ENCODE data around the gene GPRC5C.

Gene GPRC5C

DNA sequence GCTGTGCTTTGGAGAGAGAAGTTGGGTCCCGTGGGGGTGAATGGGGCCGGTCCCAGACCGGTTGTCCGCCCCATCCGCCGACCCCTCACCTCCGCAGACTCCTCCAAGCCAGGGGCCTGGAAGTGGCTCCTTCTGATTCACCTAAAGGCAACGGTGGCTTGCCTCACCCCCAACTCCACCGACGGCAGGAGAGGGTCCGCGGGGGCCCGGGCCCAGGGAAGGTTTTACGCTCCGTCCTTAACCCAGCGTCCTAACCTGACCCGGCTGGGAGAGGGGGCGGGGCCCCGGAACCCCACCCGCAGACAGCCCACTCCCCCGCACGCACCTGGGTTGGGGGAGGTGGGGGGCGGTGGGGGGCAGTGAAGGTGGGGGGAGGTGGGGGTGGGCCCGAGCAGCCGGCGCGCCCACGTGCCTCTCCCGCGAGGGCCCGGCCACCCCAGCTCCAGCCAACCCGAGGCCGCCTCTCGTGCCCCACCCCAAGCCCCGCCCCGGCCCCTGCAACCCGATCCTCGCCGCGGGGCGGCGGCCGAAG lies 21.8 kb downstream of the GPRC5C start:
- peak; percentile 60 for DNase-seq

DNA sequence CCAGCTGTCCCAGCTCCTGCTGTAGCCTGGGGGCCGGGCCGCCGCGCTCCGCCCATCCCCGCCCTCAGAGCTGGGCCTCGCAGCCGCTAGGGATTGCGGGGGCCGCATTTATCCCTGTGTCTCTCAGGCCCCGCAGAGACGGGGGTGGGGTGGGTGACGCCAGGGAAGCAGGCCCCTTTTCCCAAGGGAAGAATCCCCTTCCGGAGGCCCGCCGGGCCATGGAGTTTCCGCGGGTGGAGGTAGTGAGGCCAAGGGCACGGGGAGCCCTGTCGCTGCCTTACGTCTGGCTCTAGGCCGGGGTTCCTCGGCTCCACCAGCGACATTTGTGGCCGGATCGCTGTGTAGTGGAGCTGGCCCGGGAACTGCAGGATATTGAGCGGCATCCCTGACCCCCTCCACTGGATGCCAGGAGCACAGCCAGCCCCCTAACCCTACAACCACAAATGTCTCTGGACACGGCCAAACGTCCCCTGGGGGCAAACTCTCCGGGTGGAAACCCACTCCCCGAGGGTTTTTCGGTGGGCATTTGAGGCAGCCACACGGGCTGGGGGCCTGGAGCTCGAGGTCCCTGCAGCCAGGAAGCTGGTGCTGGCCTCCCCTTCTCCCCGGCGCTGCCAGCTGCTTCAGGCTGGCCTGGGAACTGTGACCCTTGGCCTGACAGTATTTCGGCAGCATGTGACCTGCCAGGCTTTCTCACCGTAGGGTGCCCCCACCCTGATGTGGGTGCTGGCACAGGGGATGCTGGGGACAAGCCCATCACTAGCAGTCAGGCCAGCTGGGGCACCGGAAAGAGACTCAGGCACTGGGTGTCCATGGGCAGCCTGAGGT lies 22.5 kb downstream of the GPRC5C start:
- no peak for DNase-seq

DNA sequence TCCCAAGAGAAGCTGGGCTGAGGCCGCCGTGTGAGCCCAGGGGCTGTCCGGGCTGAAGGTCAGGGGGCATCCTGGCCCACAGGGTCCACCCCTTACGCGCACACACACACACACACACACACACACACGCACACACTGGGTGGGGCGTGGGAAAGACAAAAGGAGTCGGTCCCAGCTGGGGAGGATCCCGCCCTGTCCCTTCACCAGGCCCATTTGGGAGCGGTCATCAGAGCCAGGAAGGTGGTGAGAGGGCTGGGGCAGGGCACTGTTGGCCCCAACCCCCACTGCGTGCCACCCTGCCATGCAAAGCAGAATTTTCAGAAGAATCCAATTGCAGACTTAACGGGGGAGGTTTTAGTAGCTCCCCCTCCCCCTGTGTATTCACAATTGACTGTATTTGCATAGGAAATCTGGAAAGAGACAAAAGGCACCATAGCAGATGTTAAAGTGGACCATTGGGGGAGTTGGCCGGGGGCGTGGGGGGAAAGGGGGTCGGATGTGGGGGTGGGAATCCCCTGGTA lies 23.2 kb downstream of the GPRC5C start:
- DNase-seq, result no peak

DNA sequence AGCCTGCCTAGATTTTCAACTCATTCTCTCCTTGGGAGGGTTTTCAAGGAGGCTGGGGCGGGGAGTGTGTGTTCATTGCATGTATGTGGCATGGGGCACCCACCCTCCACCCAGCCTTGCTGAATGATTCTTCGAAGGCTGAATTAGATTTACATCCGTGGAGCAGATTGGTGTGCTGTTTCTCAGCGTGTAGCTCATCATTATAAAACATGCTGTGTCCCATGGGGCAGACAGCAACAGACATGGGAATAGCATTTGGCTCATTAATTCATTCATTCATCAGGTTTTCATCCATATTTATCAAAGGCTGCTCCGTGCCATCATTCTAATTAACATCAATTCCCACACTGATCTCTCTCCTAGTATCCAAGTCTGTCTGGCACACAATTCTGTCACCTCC lies 23.9 kb downstream of the GPRC5C start:
- no peak for DNase-seq

DNA sequence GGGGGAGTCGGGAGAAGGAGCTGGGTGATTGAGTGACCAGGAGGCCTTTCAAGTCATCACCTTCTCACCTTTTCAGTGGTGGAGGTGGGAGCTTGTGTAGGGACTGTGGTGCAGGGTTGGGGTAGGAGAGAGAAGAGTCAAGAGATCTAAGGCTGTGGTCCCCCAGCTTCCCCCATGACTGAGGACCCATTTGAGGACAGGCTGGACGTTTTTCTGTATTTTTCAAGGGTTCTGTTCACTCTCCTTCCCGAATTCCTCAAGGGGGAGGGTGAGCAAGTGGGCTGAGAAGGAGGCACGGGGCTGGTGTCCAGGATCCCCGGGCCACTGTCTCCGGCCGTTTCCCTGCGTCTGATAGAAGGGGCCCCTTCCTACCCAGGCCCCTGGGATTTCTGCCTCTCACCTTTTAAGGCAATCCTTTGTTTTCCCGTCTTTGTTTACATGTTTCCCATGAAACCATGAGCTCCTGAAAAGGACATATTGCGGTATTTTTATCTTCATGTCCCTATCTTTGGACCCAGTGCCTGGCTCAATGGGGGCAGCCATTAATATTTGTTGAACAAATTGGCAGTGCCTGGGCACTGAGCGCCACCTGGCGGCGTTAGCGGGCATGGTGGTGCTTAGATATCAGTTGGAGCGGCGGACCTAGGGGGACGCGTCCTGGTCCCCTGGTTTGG lies 25.4 kb downstream of the GPRC5C start:
- peak; percentile 68 for DNase-seq

GRCh38 chr17:74457820-74458166 lies 25.9 kb downstream of the GPRC5C start:
- DNase-seq, result no peak

DNA sequence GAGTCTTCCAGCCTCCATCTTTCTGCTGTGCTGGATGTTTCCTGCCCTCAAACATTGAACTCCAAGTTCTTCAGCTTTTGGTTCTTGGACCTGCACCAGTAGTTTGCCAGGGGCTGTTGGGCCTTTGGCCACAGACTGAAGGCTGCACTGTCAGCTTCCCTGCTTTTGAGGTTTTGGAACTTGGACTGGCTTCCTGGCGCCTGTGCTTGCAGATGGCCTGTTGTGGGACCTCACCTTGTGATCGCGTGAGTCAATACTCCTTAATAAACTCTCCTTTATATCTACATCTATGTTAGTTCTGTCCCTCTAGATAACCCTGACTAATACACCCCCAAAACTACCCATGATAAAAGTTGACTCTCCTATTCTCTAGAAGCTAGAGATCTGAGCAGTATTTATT lies 26.9 kb downstream of the GPRC5C start:
- DNase-seq, result no peak

DNA sequence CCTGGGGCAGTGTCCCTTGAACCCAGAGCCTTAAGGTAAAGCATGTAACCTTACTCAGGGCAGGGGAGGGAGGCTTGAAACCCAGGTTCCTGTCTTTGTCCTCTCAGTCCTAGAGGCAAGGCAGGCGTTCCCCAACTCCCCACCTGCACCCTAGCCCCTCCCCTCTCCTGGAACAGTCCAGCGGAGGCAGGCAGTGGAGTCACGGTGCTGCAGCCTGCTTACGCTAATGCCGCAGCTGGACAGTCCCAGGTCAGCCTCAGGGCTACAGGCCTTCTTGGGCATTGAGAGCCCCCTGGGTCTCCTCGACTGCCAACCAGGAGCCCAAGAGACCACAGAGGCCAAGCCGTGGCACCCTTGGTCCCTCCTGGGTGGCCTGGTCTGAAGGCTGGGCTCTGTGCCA lies 27.7 kb downstream of the GPRC5C start:
- no peak for DNase-seq

DNA sequence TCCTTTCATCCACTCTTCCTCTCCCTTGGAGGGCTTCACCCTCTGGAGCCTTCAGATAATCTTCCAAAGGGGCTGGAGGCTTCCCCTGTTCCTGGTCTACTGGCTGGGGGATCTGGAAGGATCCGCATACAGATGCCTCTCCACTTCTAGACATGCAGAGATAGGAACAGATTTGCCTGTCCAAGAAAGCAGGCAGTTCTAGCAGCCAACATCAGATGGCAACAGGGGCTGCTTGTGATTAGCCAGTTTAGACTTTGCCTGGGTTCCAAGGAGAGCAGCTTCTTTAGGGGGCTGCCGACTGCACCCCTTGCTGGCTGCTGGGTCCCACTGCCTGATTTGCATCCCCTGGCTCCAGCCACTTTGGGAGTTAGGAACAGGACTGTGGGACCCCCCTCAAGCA lies 28.4 kb downstream of the GPRC5C start:
- DNase-seq, result no peak

- DNase-seq, result no peak
Observed at GRCh38 chr17:74460996-74461395, 29.1 kb downstream of the GPRC5C start.

- DNase-seq, result no peak
Observed at GRCh38 chr17:74461611-74462010, 29.7 kb downstream of the GPRC5C start.

DNA sequence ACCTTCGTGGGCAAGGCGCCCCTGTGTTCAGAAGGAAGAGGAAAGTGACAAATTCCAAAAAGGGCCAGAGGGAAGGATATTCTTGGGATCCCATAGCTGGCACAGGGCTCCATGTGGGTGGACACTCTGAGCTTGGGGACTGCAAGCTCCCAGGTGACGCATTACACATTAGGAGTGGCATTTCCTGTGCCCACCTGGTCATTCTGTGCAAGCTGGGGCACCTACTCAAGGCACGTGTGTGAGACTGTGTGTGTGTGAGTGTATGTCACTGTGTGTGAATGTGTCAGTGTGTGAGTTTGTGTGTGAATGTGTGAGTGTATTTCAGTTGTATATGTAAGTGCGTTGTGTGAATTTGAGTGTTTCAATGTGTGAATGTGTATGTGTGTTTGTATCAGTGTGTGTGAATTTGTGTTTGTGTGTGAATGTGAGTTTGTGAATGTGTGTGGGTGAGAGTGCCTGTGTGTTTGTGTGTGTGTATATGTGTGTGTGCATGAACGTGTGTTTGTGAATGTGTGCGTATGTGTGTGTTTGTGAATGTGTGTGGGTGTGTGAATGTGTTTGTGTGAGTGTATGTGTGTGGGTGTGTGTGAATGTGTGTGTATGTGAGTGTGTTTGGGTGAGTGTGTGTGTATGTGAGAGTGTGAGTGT lies 33.0 kb downstream of the GPRC5C start:
- DNase-seq, result no peak

DNA sequence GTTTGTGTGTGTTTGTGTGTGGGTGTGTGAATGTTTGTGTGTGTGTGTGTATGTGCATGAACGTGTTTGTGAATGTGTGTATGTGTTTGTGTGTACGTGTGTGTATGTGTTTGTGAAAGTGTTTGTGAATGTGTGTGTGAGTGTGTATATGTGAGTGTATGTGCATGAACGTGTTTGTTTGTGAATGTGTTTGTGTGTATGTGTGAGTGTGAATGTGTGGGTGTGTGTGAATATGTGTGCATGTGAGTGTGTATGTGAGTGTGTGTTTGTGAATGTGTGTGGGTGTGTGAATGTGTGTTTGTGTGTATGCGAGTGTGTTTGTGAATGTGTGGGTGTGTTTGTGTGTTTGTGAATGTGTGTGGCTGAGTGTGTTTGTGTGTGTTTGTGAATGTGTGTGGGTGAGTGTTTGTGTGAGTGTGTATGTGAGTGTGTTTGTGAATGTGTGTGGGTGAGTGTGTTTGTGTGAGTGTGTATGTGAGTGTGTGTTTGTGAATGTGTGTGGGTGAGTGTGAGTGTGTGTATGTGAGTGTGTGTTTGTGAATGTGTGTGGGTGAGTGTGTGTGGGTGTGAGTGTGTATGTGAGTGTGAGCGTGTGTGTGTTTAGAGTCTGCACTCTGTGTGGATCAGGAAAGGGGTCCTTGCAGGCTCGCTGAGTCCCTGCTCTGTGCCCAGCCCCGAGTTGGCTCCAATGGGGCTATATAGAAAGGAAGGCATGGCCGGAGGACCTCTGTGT lies 33.7 kb downstream of the GPRC5C start:
- DNase-seq, result no peak

DNA sequence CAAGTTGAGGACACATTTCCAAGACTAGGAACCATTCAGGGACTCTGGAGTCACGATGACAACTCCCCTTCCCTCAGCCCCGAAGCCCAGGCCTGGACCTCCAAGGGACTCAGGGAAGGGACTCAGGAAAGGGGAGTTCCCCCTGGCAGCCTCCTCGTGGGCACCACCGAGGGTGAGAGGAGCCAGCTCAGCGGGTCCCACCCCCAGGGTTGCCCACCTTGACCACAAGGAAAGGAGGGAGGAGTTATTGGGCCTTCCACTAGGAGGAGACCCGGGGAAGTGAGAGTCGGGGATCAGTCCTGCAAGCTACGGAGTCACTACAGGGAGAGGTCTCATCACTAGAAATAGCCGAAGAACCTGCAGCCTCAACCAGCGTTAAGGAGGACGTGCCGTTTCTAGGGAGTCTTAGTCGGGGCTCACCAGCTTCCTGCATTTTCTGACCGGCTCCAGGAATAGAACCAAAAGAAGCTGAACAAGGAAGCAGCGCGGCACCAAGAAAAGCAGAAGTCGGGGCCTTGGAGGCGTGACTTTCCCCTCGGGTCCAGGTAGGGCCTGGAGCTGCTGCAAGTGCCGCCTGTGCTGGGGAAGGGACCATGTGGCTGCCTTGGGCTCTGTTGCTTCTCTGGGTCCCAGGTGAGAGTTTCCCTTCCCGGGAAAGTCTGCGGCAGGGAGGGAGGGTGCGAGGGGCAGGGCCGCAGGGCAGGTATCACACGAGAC lies 34.4 kb downstream of the GPRC5C start, which contains the start of gene CD300A:
CD300A (plus strand) TSS at position 524 of the 717 bp plus-strand sequence; CDS start at position 594, 70 bp downstream.
- peak; percentile 14 for DNase-seq

DNA sequence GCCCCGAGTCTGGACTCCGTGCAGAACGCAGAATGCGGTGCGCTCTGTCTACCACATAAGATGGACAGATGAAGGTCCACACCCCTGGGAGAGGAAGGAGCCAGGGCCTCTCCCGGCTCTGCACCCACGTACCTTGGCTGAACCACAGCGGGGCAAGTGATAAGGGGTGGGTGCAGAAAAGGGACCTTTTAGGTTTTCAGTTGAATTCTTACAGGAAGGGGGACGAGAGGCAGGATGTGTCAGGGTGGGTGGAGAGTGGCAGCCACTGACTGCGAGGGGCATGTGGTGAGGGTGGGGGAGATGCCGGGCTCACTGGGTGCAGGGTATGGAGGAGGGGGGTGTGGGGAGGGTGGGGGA lies 34.9 kb downstream of the GPRC5C start:
- peak; percentile 14 for DNase-seq

GRCh38 chr17:74467221-74467951 lies 35.5 kb downstream of the GPRC5C start:
- DNase-seq, result no peak

DNA sequence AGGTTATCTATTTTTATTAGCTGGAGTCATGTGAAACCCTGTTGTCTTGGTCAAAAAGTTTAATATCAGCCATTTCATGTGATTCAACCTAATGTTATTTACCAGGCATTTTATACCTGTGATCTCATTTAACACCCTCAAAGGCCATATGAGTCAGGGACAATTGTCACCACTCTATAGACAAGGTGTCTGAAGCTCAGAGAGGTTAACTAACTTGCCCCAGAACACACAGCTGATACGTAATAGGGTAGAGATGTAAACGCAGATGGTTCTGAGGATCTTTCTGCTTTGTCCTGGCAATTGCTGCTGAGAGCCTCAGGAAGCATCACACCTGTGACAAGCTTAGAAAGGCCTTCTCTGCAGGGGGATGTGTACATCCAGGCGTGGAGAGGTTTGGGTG lies 39.5 kb downstream of the GPRC5C start:
- no peak for DNase-seq

DNA sequence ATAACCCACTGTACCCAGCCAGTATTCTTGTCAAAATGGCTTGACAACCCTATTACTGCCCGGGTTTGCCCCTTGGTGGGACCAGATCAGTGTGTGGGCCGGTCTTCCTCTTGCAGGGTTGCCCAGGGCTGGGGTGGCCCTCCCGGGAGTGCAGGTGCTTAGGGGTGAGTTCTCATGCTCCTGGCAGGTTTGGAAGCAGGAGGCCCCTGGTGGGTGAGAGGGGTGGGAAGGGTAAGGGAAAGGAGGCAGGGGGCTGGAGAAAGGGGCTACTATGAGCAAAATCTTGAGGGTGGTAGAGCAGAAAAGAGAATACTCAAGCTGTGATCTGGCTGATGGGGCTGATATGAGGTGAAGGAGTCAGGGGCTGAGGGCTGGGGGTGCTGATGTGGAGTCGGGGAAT lies 41.0 kb downstream of the GPRC5C start:
- no peak for DNase-seq

GRCh38 chr17:74473294-74473693 lies 41.4 kb downstream of the GPRC5C start:
- no peak for DNase-seq

DNA sequence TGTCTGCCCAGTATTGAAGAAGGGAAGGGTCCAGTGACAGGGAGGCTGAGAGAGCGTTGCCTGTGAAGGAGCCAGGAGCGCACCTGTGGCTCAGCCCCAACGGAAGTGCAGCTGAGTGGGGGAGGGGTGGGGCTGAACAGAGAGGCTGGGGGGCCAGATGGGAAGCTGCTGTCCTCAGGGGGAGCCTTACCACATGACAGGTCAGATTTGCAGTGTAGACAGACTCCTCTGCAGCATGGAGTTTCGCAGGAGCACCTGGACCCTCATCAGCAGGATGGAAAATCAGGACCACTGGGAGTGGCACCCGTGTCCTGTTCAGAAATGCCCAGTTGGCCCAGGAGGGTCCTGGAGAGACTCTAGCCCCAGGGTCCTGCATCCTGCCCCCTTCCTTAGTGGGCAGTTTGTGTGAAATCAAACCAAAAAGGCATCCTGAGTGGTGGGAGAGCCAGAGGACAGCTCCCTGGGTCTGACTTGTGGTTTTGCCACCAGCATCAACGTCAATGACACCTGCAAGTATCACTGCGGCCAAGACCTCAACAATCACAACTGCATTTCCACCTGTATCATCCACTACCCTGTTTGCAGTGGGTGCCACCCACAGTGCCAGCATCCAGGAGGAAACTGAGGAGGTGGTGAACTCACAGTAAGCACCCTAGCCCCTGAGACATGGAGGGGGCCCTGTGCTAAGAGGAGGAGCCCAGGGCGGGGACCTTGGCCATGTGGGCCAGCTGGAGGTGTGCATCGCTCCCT lies 42.3 kb downstream of the GPRC5C start:
- DNase-seq, result no peak

- no peak for DNase-seq
Observed at GRCh38 chr17:74475189-74475588, 43.3 kb downstream of the GPRC5C start.
